ENCODE results near the gene FBH1. TPM values are rescaled to one million over a fixed set of nuclear protein-coding genes. Genes with fewer than 3 reads are reported as not detected.

The FBH1 gene
- total RNA-seq, 6 experiments from 2014 or later, result 60.1 to 69.8 (median 64.2) TPM

DNA sequence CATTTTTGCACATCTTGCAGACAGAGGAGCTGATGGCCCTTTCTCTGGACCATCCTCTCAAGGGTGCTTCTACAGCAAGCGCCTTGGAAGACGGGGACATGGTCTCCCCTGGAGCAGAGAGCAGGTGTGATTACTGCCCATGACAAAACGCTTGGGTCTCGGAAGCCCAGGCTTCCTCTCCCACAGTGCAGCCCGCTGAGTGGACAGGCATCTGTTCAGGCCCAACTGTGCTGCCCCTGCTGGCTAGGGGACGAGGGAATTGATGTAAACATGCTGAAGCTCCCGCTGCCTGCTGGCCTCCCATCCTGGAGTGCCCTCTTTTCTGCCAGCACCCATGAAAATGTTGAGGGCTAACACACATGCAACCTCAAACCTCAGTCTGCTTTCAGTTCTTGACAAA is 73.0 kb downstream of the FBH1 start:
- Mint-ChIP-seq H3K27me3 (ENCODE audit: insufficient read depth) (peaks cover 3% of the 10 kb centered on the region), H3K4me1 (ENCODE audit: low read depth) (peaks cover 23% of the 10 kb centered on the region), H3K27ac (no peak overlapping the region), H3K36me3 (ENCODE audit: low read depth) (no peaks in the 10 kb centered on the region), H3K4me3 (no peak overlapping the region), H3K9me3 (no peaks in the 10 kb centered on the region)
- TF ChIP-seq, protein P1, sequence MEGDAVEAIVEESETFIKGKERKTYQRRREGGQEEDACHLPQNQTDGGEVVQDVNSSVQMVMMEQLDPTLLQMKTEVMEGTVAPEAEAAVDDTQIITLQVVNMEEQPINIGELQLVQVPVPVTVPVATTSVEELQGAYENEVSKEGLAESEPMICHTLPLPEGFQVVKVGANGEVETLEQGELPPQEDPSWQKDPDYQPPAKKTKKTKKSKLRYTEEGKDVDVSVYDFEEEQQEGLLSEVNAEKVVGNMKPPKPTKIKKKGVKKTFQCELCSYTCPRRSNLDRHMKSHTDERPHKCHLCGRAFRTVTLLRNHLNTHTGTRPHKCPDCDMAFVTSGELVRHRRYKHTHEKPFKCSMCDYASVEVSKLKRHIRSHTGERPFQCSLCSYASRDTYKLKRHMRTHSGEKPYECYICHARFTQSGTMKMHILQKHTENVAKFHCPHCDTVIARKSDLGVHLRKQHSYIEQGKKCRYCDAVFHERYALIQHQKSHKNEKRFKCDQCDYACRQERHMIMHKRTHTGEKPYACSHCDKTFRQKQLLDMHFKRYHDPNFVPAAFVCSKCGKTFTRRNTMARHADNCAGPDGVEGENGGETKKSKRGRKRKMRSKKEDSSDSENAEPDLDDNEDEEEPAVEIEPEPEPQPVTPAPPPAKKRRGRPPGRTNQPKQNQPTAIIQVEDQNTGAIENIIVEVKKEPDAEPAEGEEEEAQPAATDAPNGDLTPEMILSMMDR (IDR thresholded peaks at IDR 0.05), result no peak
- no peak for DNase-seq

DNA sequence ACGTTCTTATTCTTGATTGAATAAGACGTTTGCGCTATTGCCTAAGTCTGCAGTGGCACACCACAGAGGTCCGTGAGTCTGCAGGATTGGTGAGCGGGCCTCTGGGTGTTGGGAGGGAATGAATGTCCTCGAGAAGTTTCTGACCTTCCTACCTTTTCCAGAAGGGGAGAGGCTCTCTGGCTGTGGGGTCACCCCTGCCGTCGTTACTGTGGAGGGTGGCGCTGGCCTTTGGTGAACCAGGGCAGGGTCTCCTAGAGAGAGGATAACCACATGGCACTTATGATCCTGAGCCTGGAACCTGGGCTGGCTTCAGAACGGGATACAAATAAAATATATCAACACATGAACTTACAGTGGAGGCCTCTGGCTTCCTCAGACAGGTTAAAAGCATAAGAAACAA is 73.5 kb downstream of the FBH1 start:
- TF ChIP-seq, protein P1 (IDR thresholded peaks at IDR 0.05), result no peak
- H3K27ac Mint-ChIP-seq, result no peak overlapping the region
- H3K27me3 Mint-ChIP-seq (ENCODE audit: insufficient read depth), result peaks cover 3% of the 10 kb centered on the region
- peaks cover 21% of the 10 kb centered on the region for H3K4me1 Mint-ChIP-seq (ENCODE audit: low read depth)
- no peaks in the 10 kb centered on the region for H3K36me3 Mint-ChIP-seq (ENCODE audit: low read depth)
- no peak for DNase-seq
- no peaks in the 10 kb centered on the region for H3K9me3 Mint-ChIP-seq
- H3K4me3 Mint-ChIP-seq, result no peak overlapping the region

DNA sequence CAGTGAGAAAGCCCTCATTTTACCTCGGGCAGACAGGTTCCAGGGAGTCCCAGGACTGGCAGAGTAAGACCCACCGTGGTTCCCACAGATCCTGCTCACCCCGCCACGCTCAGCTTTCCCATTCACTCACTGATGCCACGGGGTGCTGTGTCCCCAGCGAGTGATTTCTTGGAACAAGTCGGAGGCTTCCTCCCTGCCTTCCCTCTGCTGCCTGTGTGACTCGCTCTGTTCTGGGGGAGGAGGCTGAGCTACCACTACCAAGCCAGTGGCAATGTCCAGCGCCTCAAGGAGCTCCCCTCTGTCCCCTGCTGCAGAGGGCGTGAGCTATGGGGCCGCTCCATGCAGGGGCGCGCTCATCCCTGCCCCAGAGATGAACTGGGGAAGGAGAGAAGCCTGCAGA is 74.7 kb downstream of the FBH1 start:
- Mint-ChIP-seq H3K4me3 (no peak overlapping the region), H3K9me3 (no peaks in the 10 kb centered on the region), H3K36me3 (ENCODE audit: low read depth) (no peaks in the 10 kb centered on the region), H3K4me1 (ENCODE audit: low read depth) (peaks cover 15% of the 10 kb centered on the region), H3K27me3 (ENCODE audit: insufficient read depth) (peaks cover 3% of the 10 kb centered on the region), H3K27ac (no peak overlapping the region)
- no peak for DNase-seq
- TF ChIP-seq, protein P1 (IDR thresholded peaks at IDR 0.05), result no peak

DNA sequence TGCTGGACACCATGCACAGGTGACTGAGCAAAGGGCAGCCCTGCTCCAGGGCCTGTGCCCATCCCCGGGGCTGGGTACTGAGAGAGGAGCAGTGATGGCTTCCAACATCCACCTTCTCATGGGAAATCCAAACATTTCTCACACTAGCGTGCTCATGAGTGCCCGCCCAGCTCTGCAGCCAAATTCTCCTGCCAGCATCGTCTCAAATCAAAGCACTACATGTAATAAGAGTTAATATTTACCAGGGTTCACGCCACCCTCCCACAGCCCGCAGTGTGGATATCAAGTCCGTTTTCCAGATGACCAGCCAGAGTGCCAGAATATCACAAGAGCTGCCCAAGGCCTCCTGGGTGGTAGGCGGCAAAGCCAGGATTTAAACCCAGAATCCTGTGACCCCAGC is 75.2 kb downstream of the FBH1 start:
- no peak overlapping the region for H3K4me3 Mint-ChIP-seq
- no peak overlapping the region for H3K27ac Mint-ChIP-seq
- no peaks in the 10 kb centered on the region for H3K9me3 Mint-ChIP-seq
- TF ChIP-seq, protein P1 (IDR thresholded peaks at IDR 0.05), result no peak
- H3K36me3 Mint-ChIP-seq (ENCODE audit: low read depth), result no peaks in the 10 kb centered on the region
- H3K27me3 Mint-ChIP-seq (ENCODE audit: insufficient read depth), result peaks cover 3% of the 10 kb centered on the region
- peaks cover 12% of the 10 kb centered on the region for H3K4me1 Mint-ChIP-seq (ENCODE audit: low read depth)
- no peak for DNase-seq

DNA sequence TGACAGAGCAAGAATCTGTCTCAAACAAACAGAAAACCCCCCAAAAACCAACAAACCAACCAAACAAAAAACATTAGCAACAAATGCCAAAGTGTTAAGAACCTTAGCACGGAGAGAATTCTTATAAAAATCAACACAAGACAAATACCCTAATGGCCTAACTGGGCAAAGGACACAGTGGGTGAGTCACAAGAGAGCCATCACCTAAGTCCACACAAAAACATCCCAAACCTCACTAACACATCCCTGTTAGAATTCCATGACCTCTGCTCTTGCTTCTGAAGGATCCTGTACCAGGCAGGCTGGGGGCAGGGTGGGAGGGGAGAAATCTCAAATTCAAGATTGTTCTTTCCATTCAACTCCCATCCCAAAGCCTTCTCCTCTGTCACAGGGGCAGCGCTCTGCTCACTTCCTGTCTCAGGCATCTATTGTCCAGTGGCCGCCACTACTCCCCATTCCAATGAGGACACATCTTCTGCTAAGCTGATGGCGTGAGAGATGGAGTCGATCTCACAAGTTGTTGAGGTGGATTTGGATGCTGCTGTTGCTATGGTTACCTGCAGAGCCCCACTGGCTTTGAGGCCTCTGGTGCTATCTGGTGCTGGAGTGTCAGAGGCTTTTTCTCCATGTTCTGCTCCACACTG is 78.1 kb downstream of the FBH1 start:
- Mint-ChIP-seq H3K9me3 (no peaks in the 10 kb centered on the region), H3K27me3 (ENCODE audit: insufficient read depth) (peaks cover 3% of the 10 kb centered on the region; the same call in 1 of the 2 replicates), H3K36me3 (ENCODE audit: low read depth) (no peaks in the 10 kb centered on the region), H3K4me3 (no peak overlapping the region), H3K27ac (no peak overlapping the region), H3K4me1 (ENCODE audit: low read depth) (0 out of 2 replicates have a peak, but pooled peaks cover 7% of the 10 kb centered on the region)
- TF ChIP-seq, protein P1 (IDR thresholded peaks at IDR 0.05), result no peak
- DNase-seq, result no peak

All from HFFc6 (cell line).